Measurements from ENCODE around the gene IL13RA2.

DNA sequence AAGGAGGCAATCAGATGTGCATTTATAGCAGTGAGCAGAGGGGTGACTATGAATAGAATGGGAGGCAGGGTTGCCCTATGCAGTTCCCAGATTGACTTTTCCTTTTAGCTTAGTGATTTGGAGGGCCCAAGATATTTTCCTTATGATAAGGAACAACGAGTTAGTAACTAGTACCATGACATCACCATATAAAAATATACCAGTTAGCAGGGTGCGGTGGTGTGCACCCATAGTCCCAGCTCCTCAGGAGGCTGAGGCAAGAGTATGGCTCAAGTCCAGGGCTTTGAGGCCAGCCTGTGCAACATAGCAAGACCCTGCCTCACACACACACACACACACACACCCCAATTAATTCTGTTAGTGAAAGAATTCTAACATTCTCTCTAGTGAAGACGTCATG is 53.0 kb downstream of the IL13RA2 start:
- TF ChIP-seq CTCF (IDR thresholded peaks at IDR 0.05) (no peak), POLR2A (IDR thresholded peaks at IDR 0.05) (no peak)

Measured in body of pancreas (tissue), 4 donors.